Tibial nerve (tissue), 3 donors: ENCODE data around the gene RANGRF.

Experiments
- CTCF ChIP-seq, 5 experiments: fragments of 200-600 bp in 3 of 5; fragments of 450-650 bp in 2 of 5; sonication (generic) in 3 of 5; IDR thresholded peaks; one replicate each; pipeline ENCODE4 v1.5.1; 2016 to 2019; ENCODE audit warnings: antibody characterized with exemption in 5 of 5, mild to moderate bottlenecking in 3 of 5, moderate library complexity in 2 of 5
- POLR2A ChIP-seq, 2 donors: fragments of 450-650 bp; IDR thresholded peaks; one replicate each; pipeline ENCODE4 v1.6.1; 2017; ENCODE audit warnings: antibody characterized with exemption in 2 of 2, mild to moderate bottlenecking in 2 of 2, moderate library complexity in 2 of 2

DNA sequence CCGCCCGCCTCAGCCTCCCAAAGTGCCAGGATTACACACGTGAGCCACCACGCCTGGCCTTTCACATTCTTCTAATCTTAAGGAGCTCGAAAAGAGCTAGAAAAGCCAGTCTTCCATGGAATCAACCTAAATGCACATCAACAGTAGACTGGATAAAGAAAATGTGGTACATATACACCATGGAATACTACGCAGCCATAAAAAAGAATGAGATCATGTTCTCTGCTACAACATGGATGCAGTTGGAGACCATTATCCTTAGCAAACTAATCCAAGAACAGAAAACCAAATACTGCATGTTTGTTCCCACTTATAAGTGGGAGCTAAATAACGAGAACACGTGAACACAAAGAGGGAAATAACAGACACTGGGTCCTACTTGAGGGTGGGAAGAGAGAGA, 43.7 kb upstream of the RANGRF start:
- no peak for TF ChIP-seq POLR2A (IDR thresholded peaks at IDR 0.05)
- no peak for TF ChIP-seq CTCF (IDR thresholded peaks at IDR 0.05)
